HepG2 (cell line): ENCODE data around the gene HMX1. TPM values are rescaled to one million over a fixed set of nuclear protein-coding genes. Genes with fewer than 3 reads are reported as not detected.

Source experiments
- ATAC-seq: fragments of 200-7000 bp; cut with Tn5 transposase; 3 replicates; pipeline ENCODE4 v1.9.1; 2020; ENCODE audit warnings: mild to moderate bottlenecking, moderate library complexity
- BruUV-seq: library from RNA; stranded (reverse); fragments of 400-500 nt; replicated peaks from 2 replicates; lab custom pipeline; 2021; lab: Mats Ljungman, UMichigan
- CTCF ChIA-PET: fragments of 300-600 bp; formaldehyde crosslinking; extraction: SDS; loops from one replicate; lab custom pipeline; 2021; ENCODE audit warnings: low total read pairs, inconsistent platforms, low intra/inter-chr PET ratio; lab: Yijun Ruan, JAX
- POLR2A ChIA-PET: fragments of 350-600 bp; sonication (Branson Sonifier 250); formaldehyde crosslinking; loops from one replicate; lab custom pipeline; 2020; ENCODE audit warnings: antibody characterized with exemption, inconsistent platforms; lab: Yijun Ruan, JAX
- DNase-seq: peaks from one replicate; pipeline ENCODE4 v3.0.0-alpha.2; 2015; ENCODE audit warnings: low spot score
- FAIRE-seq: peaks from 3 replicates; lab custom pipeline; 2011; peaks lifted over from hg19 to GRCh38; lab: Jason Lieb, UNC
- H2AFZ ChIP-seq: one replicate; pipeline ENCODE4 v1.6.1; 2011; ENCODE audit warnings: low read length, inconsistent platforms
- H3K27ac ChIP-seq: fragments of 300-600 bp; 3 replicates; pipeline ENCODE4 v1.8.0; 2011; ENCODE audit warnings: mixed run types, mild to moderate bottlenecking, mixed read lengths, low read length, inconsistent platforms; ENCODE audit not compliant: insufficient read depth; ENCODE audit errors: extremely low read length
- H3K27me3 ChIP-seq, 2 experiments: fragments of 200-600 bp in 1 of 2; 2 replicates in 1 of 2; 3 replicates in 1 of 2; pipeline versions ENCODE4 v1.6.0 to v1.8.0; 2011; ENCODE audit warnings: low read length in 2 of 2, mild to moderate bottlenecking in 2 of 2, moderate library complexity in 2 of 2, inconsistent platforms in 1 of 2; ENCODE audit not compliant: insufficient read depth in 2 of 2, control insufficient read depth in 1 of 2
- H3K36me3 ChIP-seq, 2 experiments: fragments of 200-600 bp in 1 of 2; replicated peaks in 1 of 2; 2 replicates in 1 of 2; 3 replicates in 1 of 2; pipeline versions ENCODE4 v1.5.1 to v1.8.0; 2011; ENCODE audit warnings: low read length in 2 of 2, inconsistent platforms in 1 of 2; ENCODE audit not compliant: insufficient read depth in 2 of 2, control insufficient read depth in 1 of 2
- H3K4me1 ChIP-seq: 2 replicates; pipeline ENCODE4 v1.5.1; 2012; ENCODE audit warnings: low read length, inconsistent platforms; ENCODE audit not compliant: insufficient read depth
- H3K4me2 ChIP-seq: 2 replicates; pipeline ENCODE4 v1.6.0; 2011; ENCODE audit warnings: low read depth, low read length, inconsistent platforms
- H3K4me3 ChIP-seq, 3 experiments: fragments of 200-600 bp in 1 of 3; sonication (generic), shearing (Covaris generic) in 1 of 3; replicated peaks in 1 of 3; 2 replicates each; pipeline ENCODE4 v1.5.1; 2011 to 2016; ENCODE audit warnings: low read length in 3 of 3, inconsistent platforms in 2 of 3, low read depth in 2 of 3, mild to moderate bottlenecking in 2 of 3, control low read depth in 1 of 3, mixed read lengths in 1 of 3; ENCODE audit not compliant: insufficient read depth in 1 of 3
- H3K79me2 ChIP-seq: one replicate; pipeline ENCODE4 v1.6.1; 2011; ENCODE audit warnings: low read length, inconsistent platforms; ENCODE audit not compliant: insufficient read depth
- H3K9ac ChIP-seq: 2 replicates; pipeline ENCODE4 v1.6.0; 2011; ENCODE audit warnings: mild to moderate bottlenecking, low read depth, low read length, inconsistent platforms; ENCODE audit not compliant: insufficient read depth
- H3K9me3 ChIP-seq: 2 replicates; pipeline ENCODE4 v1.5.1; 2012; ENCODE audit warnings: mild to moderate bottlenecking, low read length
- H4K20me1 ChIP-seq: 2 replicates; pipeline ENCODE4 v1.6.0; 2011; ENCODE audit warnings: inconsistent platforms, mild to moderate bottlenecking, low read length, moderate library complexity; ENCODE audit not compliant: insufficient read depth
- GFI1 ChIP-seq: sonication (generic); formaldehyde crosslinking; IDR thresholded peaks from 2 replicates; pipeline ENCODE4 v1.5.0; 2020; ENCODE audit warnings: missing genetic modification reagents, mild to moderate bottlenecking, borderline replicate concordance
- GRHL1 ChIP-seq: sonication (generic); formaldehyde crosslinking; conservative IDR thresholded peaks from 2 replicates; pipeline ENCODE4 v1.8.0; 2022; ENCODE audit warnings: missing genetic modification reagents
- TCF7L2 ChIP-seq: IDR thresholded peaks from 2 replicates; pipeline ENCODE4 v1.6.1; 2011; ENCODE audit warnings: mild to moderate bottlenecking, low read depth, low read length, moderate library complexity
- ZNF768 ChIP-seq: sonication (generic); formaldehyde crosslinking; IDR thresholded peaks from 2 replicates; pipeline ENCODE4 v1.4.0; 2020; ENCODE audit warnings: missing genetic modification reagents
- WGBS: methylation state at CpG from one replicate; pipeline ENCODE4 v1.1.6; 2017; ENCODE audit warnings: low lambda C conversion rate; 5-methylcytosine and 5-hydroxymethylcytosine counted together
- in situ Hi-C: cut with HindIII; loops from 2 replicates; pipeline ENCODE4 v1.10.0; 2017; ENCODE audit warnings: low pct_unique_long_range_greater_than_20kb; ENCODE audit not compliant: extremely low pct_ligation_motif_present
- intact Hi-C: fragments of 100-400 bp; cut with micrococcal nuclease; formaldehyde crosslinking; loops from one replicate; pipeline ENCODE4 v1.10.0; 2022; ENCODE audit not compliant: unreplicated experiment
- polyA plus RNA-seq, 8 experiments: library from polyadenylated mRNA; depleted of rRNA in 3 of 8; stranded (reverse) in 7 of 8; unstranded in 1 of 8; fragments of >200 nt; fragmentation: Illumina TruSeq in 4 of 8; extraction: Trizol in 4 of 8; gene quantifications; 2 replicates each; pipeline versions ENCODE4 v1.2.1 to v1.2.3, GENCODE V29; 2011 to 2016; ENCODE audit warnings: low read depth in 4 of 8, missing spikeins in 1 of 8, mixed read lengths in 1 of 8; ENCODE audit not compliant: insufficient read depth in 1 of 8
- total RNA-seq, 5 experiments: library from RNA; depleted of rRNA; stranded (reverse); fragments of >200 nt; fragmentation: Illumina TruSeq; extraction: Trizol; gene quantifications; 2 replicates each; pipeline ENCODE4 v1.2.3, GENCODE V29; 2016; ENCODE audit warnings: low read depth in 1 of 5
- TF ChIP-seq, protein P1 (sequence below): IDR thresholded peaks from 2 replicates; pipeline ENCODE4 v1.6.1; 2016; ENCODE audit warnings: low read depth, control low read depth

HMX1 gene
- total and polyA plus RNA-seq, 2 of the 13 experiments (the other 11 are each of a cell fraction or from before 2014, with no cell fraction given): not detected

- no TSS peak for BruUV-seq
- TF ChIP-seq GFI1 (CRISPR knock-in tag) (no peak), ZNF768 (CRISPR knock-in tag) (peak; percentile 29; the same call in 1 of the 2 replicates)
- in situ Hi-C loops (no loop called here), intact Hi-C loops (no loop called here)
- no peak overlapping the region for H2AFZ ChIP-seq
- no peak overlapping the region for H3K27ac ChIP-seq
- no peaks in the 10 kb centered on the region for H3K36me3 ChIP-seq
- ChIA-PET POLR2A (no interaction called here), CTCF (no interaction called here)
- H3K27me3 ChIP-seq: peaks cover 8 to 56% of the 10 kb centered on the region in 2 experiments; a peak in 4 of 5 replicates
- no peaks in the 10 kb centered on the region for H3K9me3 ChIP-seq
- no peak for DNase-seq
- H3K4me3 ChIP-seq: no peak overlapping the region
- H3K79me2 ChIP-seq: no peaks in the 10 kb centered on the region
- peak; percentile 30; the same call in 1 of the 3 replicates for ATAC-seq
- no peak overlapping the region for H3K4me2 ChIP-seq
- no peaks in the 10 kb centered on the region for H4K20me1 ChIP-seq
- WGBS: 22% methylated on average over 10 of the region's 15 CpGs
- no peak overlapping the region for H3K9ac ChIP-seq
- no peak for FAIRE-seq
- H3K4me1 ChIP-seq: no peaks in the 10 kb centered on the region
Observed at GRCh38 chr4:8835521-8836365, 35.9 kb downstream of the HMX1 start.

DNA sequence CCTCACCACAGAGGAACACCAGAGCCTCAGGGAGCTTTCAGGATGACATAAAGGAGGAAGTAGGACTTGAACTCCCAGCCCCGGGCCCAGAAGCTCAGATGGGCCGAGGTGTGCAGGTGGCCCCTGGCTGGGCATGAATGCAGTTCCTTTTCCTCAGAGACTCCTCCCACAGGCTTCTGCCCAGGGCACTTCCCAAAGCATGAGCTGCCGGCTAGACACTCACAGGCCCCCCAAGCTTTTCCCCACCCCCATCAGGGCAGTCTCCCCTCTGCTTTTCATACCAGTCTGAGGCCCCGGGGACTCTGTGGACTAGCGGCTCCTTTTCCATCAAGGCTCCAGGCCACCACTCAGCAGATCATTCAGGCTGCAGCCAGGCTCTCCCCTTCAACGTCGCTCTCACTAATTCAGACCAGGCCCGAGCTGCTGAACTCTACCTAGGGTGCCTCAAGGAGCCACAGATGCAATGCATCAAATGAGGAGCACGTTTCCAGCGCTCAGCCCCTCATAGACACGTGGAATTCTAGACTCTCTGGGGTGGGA lies 36.9 kb downstream of the HMX1 start:
- Histone ChIP-seq H3K79me2 (no peaks in the 10 kb centered on the region), H3K4me2 (no peak overlapping the region), H3K27me3 (peaks cover 8 to 57% of the 10 kb centered on the region in 2 experiments; a peak in 4 of 5 replicates), H3K4me3 (no peak overlapping the region), H2AFZ (no peak overlapping the region), H4K20me1 (no peaks in the 10 kb centered on the region), H3K9ac (no peak overlapping the region), H3K36me3 (no peaks in the 10 kb centered on the region), H3K4me1 (no peaks in the 10 kb centered on the region), H3K27ac (no peak overlapping the region), H3K9me3 (no peaks in the 10 kb centered on the region)
- 20% methylated on average over 4 of the region's 11 CpGs for WGBS
- ChIA-PET CTCF (no interaction called here), POLR2A (no interaction called here)
- FAIRE-seq (no peak), ATAC-seq (no peak), DNase-seq (no peak)
- TF ChIP-seq GRHL1 (CRISPR knock-in tag) (no peak), TCF7L2 (no peak)
- TF ChIP-seq, protein P1, sequence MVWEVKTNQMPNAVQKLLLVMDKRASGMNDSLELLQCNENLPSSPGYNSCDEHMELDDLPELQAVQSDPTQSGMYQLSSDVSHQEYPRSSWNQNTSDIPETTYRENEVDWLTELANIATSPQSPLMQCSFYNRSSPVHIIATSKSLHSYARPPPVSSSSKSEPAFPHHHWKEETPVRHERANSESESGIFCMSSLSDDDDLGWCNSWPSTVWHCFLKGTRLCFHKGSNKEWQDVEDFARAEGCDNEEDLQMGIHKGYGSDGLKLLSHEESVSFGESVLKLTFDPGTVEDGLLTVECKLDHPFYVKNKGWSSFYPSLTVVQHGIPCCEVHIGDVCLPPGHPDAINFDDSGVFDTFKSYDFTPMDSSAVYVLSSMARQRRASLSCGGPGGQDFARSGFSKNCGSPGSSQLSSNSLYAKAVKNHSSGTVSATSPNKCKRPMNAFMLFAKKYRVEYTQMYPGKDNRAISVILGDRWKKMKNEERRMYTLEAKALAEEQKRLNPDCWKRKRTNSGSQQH (CRISPR knock-in tag): no peak
- in situ Hi-C loops (no loop called here), intact Hi-C loops (no loop called here)
- BruUV-seq: no TSS peak
